Smooth muscle cell (in vitro differentiated cells): ENCODE measurements around the gene ZIC4. TPM values are rescaled to one million over a fixed set of nuclear protein-coding genes. Genes with fewer than 3 reads are reported as not detected.

ENCODE experiments used
- DNase-seq: peaks from one replicate; lab custom pipeline; 2025; ENCODE audit not compliant: unreplicated experiment; lab: John Stamatoyannopoulos, UW
- H2AFZ ChIP-seq: fragments of 200-600 bp; sonication (generic); 2 replicates; pipeline ENCODE4 v1.6.0; 2016; ENCODE audit warnings: antibody characterized with exemption, low read depth, mild to moderate bottlenecking
- H3F3A ChIP-seq: fragments of 200-600 bp; sonication (generic); 2 replicates; pipeline ENCODE4 v1.6.0; 2017; ENCODE audit warnings: antibody characterized with exemption, low read depth
- H3K27ac ChIP-seq: fragments of 200-600 bp; sonication (generic); 2 replicates; pipeline ENCODE4 v1.5.1; 2016; ENCODE audit warnings: low read depth, mild to moderate bottlenecking
- H3K27me3 ChIP-seq: fragments of 200-600 bp; sonication (generic); 2 replicates; pipeline ENCODE4 v1.6.1; 2016; ENCODE audit warnings: low read depth, mild to moderate bottlenecking
- H3K36me3 ChIP-seq: fragments of 200-600 bp; sonication (generic); 2 replicates; pipeline ENCODE4 v1.5.1; 2016; ENCODE audit warnings: low read depth
- H3K4me1 ChIP-seq: fragments of 200-600 bp; sonication (generic); 2 replicates; pipeline ENCODE4 v1.5.1; 2016; ENCODE audit warnings: low read depth
- H3K4me2 ChIP-seq: fragments of 200-600 bp; sonication (generic); 2 replicates; pipeline ENCODE4 v1.6.0; 2016; ENCODE audit warnings: mild to moderate bottlenecking
- H3K4me3 ChIP-seq: fragments of 200-600 bp; sonication (generic); 2 replicates; pipeline ENCODE4 v1.5.1; 2016; ENCODE audit warnings: mild to moderate bottlenecking
- H3K79me2 ChIP-seq: fragments of 200-600 bp; sonication (generic); 2 replicates; pipeline ENCODE4 v1.6.0; 2016; ENCODE audit warnings: low read depth, mild to moderate bottlenecking
- H3K9ac ChIP-seq: fragments of 200-600 bp; sonication (generic); 2 replicates; pipeline ENCODE4 v1.6.0; 2016; ENCODE audit warnings: low read depth
- H3K9me3 ChIP-seq: fragments of 200-600 bp; sonication (generic); replicated peaks from 2 replicates; pipeline ENCODE4 v1.5.1; 2016; ENCODE audit warnings: low read depth
- H4K20me1 ChIP-seq: fragments of 200-600 bp; sonication (generic); 2 replicates; pipeline ENCODE4 v1.6.0; 2016; ENCODE audit warnings: low read depth
- WGBS: methylation state at CpG from one replicate; pipeline ENCODE4 v1.1.7; 2016; ENCODE audit warnings: low lambda C conversion rate; 5-methylcytosine and 5-hydroxymethylcytosine counted together
- polyA plus RNA-seq: library from polyadenylated mRNA; unstranded; fragments of >200 nt; fragmentation: Nextera tagmentation; extraction: Ambion mirVana; gene quantifications from 2 replicates; pipeline ENCODE4 v1.2.1, GENCODE V29; 2016
- total RNA-seq: library from RNA; depleted of rRNA; stranded (reverse); fragments of >200 nt; gene quantifications from 2 replicates; pipeline ENCODE4 v1.2.3, GENCODE V29; 2014
- TF ChIP-seq, protein P1 (sequence below): fragments of 200-600 bp; sonication (generic); IDR thresholded peaks from 2 replicates; pipeline ENCODE4 v1.5.1; 2017; ENCODE audit warnings: borderline replicate concordance, mild to moderate bottlenecking, antibody characterized with exemption; ENCODE audit not compliant: insufficient read depth, poor library complexity, severe bottlenecking

Gene ZIC4
- total and polyA plus RNA-seq, 2 experiments from 2014 or later = not detected

DNA sequence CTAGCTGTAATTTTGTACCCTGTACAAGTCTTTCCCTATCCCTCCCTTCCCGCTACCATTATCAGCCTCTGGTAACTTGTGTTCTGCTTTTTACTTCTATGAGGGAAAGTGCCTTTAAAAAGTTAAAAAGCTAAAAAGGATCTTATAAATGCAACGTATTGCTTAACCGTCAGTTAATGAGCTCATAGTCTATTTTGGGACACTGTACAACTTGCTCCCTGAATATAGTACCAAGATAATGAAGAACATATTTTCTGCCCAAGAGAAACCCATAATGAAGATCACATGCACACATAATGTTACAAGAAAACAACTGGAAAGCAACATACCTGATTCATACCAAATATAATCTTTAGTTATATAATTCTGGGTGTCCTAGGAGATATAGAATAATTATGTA, 25.4 kb upstream of the ZIC4 start:
- WGBS = 78% methylated on average over 3 of the region's 3 CpGs
- H3K4me1 ChIP-seq = no peaks in the 10 kb centered on the region
- peaks cover 73% of the 10 kb centered on the region for H3K27me3 ChIP-seq
- no peak overlapping the region for H3K4me2 ChIP-seq
- no peak overlapping the region for H3K4me3 ChIP-seq
- no peaks in the 10 kb centered on the region for H4K20me1 ChIP-seq
- H3K9ac ChIP-seq = no peak overlapping the region
- H3K36me3 ChIP-seq = no peaks in the 10 kb centered on the region
- no peaks in the 10 kb centered on the region for H3K9me3 ChIP-seq
- H2AFZ ChIP-seq = no peak overlapping the region
- no peak for DNase-seq
- TF ChIP-seq, protein P1, sequence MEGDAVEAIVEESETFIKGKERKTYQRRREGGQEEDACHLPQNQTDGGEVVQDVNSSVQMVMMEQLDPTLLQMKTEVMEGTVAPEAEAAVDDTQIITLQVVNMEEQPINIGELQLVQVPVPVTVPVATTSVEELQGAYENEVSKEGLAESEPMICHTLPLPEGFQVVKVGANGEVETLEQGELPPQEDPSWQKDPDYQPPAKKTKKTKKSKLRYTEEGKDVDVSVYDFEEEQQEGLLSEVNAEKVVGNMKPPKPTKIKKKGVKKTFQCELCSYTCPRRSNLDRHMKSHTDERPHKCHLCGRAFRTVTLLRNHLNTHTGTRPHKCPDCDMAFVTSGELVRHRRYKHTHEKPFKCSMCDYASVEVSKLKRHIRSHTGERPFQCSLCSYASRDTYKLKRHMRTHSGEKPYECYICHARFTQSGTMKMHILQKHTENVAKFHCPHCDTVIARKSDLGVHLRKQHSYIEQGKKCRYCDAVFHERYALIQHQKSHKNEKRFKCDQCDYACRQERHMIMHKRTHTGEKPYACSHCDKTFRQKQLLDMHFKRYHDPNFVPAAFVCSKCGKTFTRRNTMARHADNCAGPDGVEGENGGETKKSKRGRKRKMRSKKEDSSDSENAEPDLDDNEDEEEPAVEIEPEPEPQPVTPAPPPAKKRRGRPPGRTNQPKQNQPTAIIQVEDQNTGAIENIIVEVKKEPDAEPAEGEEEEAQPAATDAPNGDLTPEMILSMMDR = no peak
- H3K27ac ChIP-seq = no peak overlapping the region
- no peaks in the 10 kb centered on the region for H3K79me2 ChIP-seq
- no peaks in the 10 kb centered on the region for H3F3A ChIP-seq

DNA sequence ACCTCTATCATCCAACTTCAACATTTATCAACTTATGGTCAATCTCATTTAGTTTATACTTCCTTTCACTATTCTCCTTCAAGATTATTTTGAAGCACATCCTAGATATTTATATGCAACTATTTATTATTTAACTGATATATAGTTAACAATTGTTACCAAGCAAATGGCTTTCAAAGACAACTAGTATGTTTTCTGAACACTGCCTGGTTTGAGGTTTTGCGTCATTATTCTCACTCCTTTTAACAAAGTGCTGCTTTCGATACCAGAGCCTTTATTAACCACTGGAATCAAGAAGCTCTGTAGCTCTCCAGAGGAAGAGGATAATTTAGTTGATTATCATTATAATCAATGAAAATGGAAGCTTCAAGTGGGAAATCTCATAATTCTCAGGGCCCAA, 22.4 kb upstream of the ZIC4 start:
- Histone ChIP-seq H3K27ac (no peak overlapping the region), H3K4me3 (no peak overlapping the region), H2AFZ (no peak overlapping the region), H3F3A (no peaks in the 10 kb centered on the region), H3K4me1 (peaks cover 7% of the 10 kb centered on the region), H3K27me3 (peaks cover 97% of the 10 kb centered on the region), H3K4me2 (no peak overlapping the region), H3K9ac (no peak overlapping the region), H3K79me2 (no peaks in the 10 kb centered on the region), H3K9me3 (no peaks in the 10 kb centered on the region), H3K36me3 (no peaks in the 10 kb centered on the region), H4K20me1 (no peaks in the 10 kb centered on the region)
- 95% methylated on average over 2 of the region's 2 CpGs for WGBS
- TF ChIP-seq, protein P1 = no peak
- no peak for DNase-seq

DNA sequence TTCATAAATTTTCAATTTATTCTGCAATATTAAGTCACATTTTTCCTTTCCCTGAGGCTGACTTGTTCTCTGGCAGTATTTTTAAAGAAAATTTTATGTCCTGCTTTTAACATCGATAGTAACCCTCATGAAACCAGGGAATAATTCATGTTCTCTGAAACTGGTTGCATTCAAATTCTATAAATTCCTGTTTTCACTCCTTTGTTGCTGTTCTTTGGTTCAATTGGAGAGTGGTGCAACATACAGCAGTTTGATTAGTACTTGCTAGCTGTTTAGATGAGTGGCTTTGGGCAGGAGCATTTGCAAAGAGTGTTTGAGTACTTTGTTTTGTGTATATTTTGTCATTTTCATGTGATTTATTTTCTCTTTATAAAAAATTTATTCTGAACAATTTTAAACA, 22.0 kb upstream of the ZIC4 start:
- Histone ChIP-seq H3K79me2 (no peaks in the 10 kb centered on the region), H2AFZ (no peak overlapping the region), H3K9me3 (no peaks in the 10 kb centered on the region), H3K4me2 (no peak overlapping the region), H3F3A (no peaks in the 10 kb centered on the region), H3K4me1 (peaks cover 8% of the 10 kb centered on the region), H3K9ac (no peak overlapping the region), H3K36me3 (no peaks in the 10 kb centered on the region), H3K4me3 (no peak overlapping the region), H3K27me3 (peaks cover 97% of the 10 kb centered on the region), H4K20me1 (no peaks in the 10 kb centered on the region), H3K27ac (no peak overlapping the region)
- DNase-seq = no peak
- TF ChIP-seq, protein P1 = no peak
- 83% methylated on average over 1 of the region's 1 CpG for WGBS

DNA sequence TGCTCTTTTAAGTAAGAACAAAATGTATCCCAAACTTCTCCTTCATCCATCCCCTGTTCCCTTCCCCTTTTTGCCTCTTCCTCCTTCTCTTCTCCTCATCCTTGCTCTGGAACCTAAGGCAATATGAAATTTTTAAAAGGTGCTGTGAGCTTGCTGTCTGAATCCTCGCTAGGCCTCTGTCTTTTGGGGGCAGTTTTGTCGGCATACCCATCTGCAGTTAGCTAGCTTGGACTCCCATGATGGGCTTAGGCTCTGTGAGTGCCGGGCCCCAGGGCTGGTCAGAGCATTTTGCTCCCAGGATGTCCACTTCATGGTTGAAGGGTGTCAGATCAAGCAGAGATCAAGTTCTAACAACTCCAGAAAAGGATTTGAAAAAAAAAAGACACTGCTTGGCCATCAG, 21.4 kb upstream of the ZIC4 start:
- Histone ChIP-seq H3K27me3 (peaks cover 97% of the 10 kb centered on the region), H4K20me1 (no peaks in the 10 kb centered on the region), H3K9ac (no peak overlapping the region), H3K36me3 (no peaks in the 10 kb centered on the region), H3K79me2 (no peaks in the 10 kb centered on the region), H3K4me1 (peaks cover 14% of the 10 kb centered on the region), H3K27ac (no peak overlapping the region), H3F3A (no peaks in the 10 kb centered on the region), H2AFZ (no peak overlapping the region), H3K9me3 (no peaks in the 10 kb centered on the region), H3K4me2 (no peak overlapping the region), H3K4me3 (no peak overlapping the region)
- DNase-seq = no peak
- TF ChIP-seq, protein P1 = no peak
- 76% methylated on average over 3 of the region's 3 CpGs for WGBS
